Measurements from ENCODE around the gene CREBZF.

DNA sequence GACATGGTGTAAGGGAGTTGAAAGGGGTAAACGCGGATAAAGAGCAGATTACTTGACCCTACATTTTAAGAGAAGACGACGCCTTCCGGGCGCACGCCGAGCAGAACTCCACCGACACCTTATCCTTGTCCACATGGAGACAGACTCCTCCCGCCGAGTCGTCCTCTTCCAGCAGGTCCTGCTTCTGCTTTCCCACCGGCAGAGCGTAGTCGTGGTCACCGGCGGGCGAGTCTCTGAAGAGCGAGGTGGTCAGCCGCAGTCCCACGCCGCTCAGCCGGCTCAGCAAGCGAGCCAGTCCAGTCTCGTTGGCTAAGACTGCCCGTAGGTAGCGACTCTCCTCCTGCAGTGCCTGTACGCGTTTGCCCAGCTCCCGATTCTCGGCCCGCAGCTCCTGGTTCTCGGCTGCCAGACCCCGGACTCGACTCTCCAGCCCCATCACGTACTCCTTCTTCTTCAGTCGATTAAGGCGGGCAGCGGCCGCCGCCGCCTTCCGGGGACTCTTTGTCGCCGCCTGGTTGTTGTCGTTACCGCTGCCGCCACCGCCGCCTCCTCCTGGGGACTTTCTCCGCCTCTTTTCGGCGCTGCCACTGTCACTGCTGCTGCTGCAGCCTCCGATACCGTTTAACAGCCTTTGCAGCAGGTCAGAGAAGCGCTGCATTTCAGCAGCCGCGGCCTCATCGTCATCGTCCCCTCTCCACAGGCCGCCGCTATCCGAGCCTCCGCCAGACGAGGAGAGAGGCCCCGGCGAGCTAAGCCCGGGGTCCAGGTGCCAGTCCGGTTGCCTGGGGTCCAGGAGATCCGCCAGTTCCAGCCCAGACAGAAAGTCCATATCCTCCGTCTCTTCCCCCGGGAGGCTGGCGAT is 945 bp downstream of the CREBZF start:
- no peak for TF ChIP-seq SNAI2 (CRISPR knock-in tag; IDR thresholded peaks at IDR 0.05)
- no peak for TF ChIP-seq ZFP3 (CRISPR knock-in tag; IDR thresholded peaks at IDR 0.05)
- TF ChIP-seq ZNF8 (CRISPR knock-in tag; IDR thresholded peaks at IDR 0.05): no peak
- no peak for TF ChIP-seq TOX (CRISPR knock-in tag; IDR thresholded peaks at IDR 0.05; ENCODE audit: borderline replicate concordance)

Data from SK-N-SH treated with all-trans-retinoic acid at 6 μM for 48 hours (cell line).